Activated CD8-positive, alpha-beta T cell treated with anti-CD3 and anti-CD28 coated beads for 36 hours (primary cell): ENCODE measurements around the gene TMEM101. TPM values are rescaled to one million over a fixed set of nuclear protein-coding genes. Genes with fewer than 3 reads are reported as not detected.

Experiments used
- ATAC-seq: fragments of 200-7000 bp; cut with Tn5 transposase; one replicate; pipeline ENCODE4 v1.10.0; 2021; ENCODE audit warnings: mild to moderate bottlenecking, moderate library complexity
- CTCF ChIA-PET: fragments of 350-600 bp; sonication (Branson Sonifier 250); formaldehyde crosslinking; loops from one replicate; lab custom pipeline; 2021; ENCODE audit warnings: antibody characterized with exemption; lab: Charles Lee
- POLR2A ChIA-PET: fragments of 350-600 bp; sonication (Branson Sonifier 250); formaldehyde crosslinking; loops from one replicate; lab custom pipeline; 2021; ENCODE audit warnings: antibody characterized with exemption; lab: Charles Lee
- DNase-seq: peaks from one replicate; pipeline ENCODE4 v3.0.0-alpha.2; 2020
- H3K27ac Mint-ChIP-seq: one replicate; pipeline ENCODE4 v1.8.0; 2021; ENCODE audit warnings: mild to moderate bottlenecking, mixed read lengths
- H3K27me3 Mint-ChIP-seq: one replicate; pipeline ENCODE4 v1.8.0; 2021; ENCODE audit warnings: mixed read lengths
- H3K36me3 Mint-ChIP-seq: one replicate; pipeline ENCODE4 v1.8.0; 2021; ENCODE audit warnings: low read depth, mixed read lengths
- H3K4me1 Mint-ChIP-seq: one replicate; pipeline ENCODE4 v1.8.0; 2021; ENCODE audit warnings: low read depth, mixed read lengths
- H3K4me3 Mint-ChIP-seq: one replicate; pipeline ENCODE4 v1.8.0; 2021; ENCODE audit warnings: mild to moderate bottlenecking, moderate library complexity, mixed read lengths
- H3K9me3 Mint-ChIP-seq: one replicate; pipeline ENCODE4 v1.8.0; 2021; ENCODE audit warnings: mixed read lengths
- intact Hi-C: fragments of 100-400 bp; cut with micrococcal nuclease; formaldehyde crosslinking; loops from one replicate; pipeline ENCODE4 v1.10.0; 2022
- total RNA-seq, 2 experiments: library from RNA; stranded (reverse); gene quantifications; one replicate each; pipeline ENCODE4 v1.2.3, GENCODE V29; 2021
- TF ChIP-seq, protein P1 (sequence below): fragments of 200-600 bp; IDR thresholded peaks from one replicate; pipeline ENCODE4 v1.8.0; 2022; ENCODE audit warnings: antibody characterized with exemption, mild to moderate bottlenecking

Gene TMEM101
- total RNA-seq, 2 experiments from 2014 or later, result 26.1 to 28.5 TPM

DNA sequence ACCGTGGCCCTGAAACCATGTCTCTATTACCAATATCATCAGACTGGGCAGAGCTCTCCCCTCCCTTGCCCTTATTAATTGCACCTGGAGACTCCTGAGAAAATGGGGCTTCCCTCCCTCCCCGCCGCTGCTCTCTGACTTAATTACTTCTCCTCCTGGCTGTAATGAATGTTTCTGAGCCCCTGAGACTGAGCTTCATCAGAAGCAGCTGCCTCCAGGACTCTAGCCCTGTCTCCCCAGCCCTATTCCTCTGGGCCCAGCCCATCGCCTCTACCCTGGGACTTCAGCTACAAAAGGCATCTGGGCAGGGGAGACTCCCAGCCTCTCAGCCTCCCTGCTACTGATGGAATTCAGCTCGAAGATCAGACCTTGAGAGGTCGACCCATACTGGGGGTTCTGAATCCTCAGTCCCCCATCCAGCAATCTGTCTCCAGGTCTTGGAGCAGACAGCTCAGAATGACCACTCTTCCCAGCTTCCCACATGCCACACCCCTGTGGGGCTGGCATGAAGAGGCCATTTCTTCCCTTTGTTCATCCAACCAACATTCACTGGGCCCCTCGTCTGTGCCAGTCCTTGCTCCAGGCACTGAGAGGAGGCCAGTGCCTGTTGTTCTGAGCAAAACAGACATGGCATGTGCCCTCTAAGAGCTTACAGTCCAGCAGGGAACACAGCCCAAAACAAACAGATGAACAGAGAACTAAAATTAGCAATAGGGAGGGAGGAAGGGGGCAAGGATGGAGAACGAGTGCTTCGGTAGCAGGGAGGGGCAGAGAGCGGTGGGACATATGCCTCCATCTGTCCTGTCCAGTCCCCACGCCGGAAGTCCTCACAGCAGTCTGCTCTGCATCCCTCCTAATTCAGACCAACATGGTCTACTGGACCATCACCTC, 27.4 kb downstream of the TMEM101 start:
- Mint-ChIP-seq H3K27me3 (peaks cover 26% of the 10 kb centered on the region), H3K4me1 (no peaks in the 10 kb centered on the region), H3K36me3 (no peaks in the 10 kb centered on the region), H3K27ac (no peak overlapping the region), H3K4me3 (no peak overlapping the region), H3K9me3 (no peaks in the 10 kb centered on the region)
- DNase-seq (no peak), ATAC-seq (no peak)
- intact Hi-C loops, result no loop called here
- TF ChIP-seq, protein P1, sequence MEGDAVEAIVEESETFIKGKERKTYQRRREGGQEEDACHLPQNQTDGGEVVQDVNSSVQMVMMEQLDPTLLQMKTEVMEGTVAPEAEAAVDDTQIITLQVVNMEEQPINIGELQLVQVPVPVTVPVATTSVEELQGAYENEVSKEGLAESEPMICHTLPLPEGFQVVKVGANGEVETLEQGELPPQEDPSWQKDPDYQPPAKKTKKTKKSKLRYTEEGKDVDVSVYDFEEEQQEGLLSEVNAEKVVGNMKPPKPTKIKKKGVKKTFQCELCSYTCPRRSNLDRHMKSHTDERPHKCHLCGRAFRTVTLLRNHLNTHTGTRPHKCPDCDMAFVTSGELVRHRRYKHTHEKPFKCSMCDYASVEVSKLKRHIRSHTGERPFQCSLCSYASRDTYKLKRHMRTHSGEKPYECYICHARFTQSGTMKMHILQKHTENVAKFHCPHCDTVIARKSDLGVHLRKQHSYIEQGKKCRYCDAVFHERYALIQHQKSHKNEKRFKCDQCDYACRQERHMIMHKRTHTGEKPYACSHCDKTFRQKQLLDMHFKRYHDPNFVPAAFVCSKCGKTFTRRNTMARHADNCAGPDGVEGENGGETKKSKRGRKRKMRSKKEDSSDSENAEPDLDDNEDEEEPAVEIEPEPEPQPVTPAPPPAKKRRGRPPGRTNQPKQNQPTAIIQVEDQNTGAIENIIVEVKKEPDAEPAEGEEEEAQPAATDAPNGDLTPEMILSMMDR, result no peak
- ChIA-PET POLR2A (no interaction called here), CTCF (interaction anchor here (1.8 kb wide), 1 partner anchor 44 kb away, joined by 11 read pairs; no protein-coding TSS in a partner anchor)

DNA sequence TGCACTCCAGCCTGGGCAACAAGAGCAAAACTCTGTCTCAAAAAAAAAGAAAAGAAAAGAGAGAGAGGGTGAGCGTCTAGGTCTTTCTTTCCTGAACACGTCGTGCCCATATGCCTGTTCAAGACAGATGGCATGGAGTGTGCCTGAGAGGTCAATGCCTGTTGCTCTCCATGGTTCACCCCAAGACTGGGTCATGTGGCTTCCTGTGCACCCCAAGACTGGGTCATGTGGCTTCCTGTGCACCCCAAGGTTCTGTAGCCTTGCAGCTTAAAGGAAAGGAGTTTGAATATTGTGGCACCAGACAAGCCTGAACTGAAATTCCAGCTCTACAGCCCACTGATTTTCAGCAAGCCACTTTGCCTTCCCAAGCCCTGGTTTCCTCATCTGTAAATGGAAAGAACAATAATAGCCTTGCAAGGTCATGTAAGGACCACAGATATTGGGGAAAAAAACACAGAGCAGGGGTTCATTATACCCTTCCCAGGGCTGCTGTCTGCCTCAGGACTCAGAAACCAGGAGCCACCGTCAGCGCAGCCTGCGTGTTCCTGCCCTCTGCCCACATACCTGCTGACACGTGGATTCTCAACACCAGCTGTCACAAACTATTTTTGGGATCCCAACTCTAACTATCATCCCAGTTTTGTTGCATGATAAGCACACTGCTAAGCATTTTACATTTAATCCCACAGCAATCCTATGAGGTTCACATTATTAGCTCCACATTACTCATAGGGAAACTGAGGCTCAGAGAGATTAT, 28.4 kb downstream of the TMEM101 start:
- Mint-ChIP-seq H3K9me3 (no peaks in the 10 kb centered on the region), H3K36me3 (no peaks in the 10 kb centered on the region), H3K27ac (no peak overlapping the region), H3K4me1 (no peaks in the 10 kb centered on the region), H3K4me3 (no peak overlapping the region), H3K27me3 (peaks cover 32% of the 10 kb centered on the region)
- TF ChIP-seq, protein P1, result no peak
- DNase-seq (no peak), ATAC-seq (no peak)
- intact Hi-C loops, result no loop called here
- ChIA-PET POLR2A (interaction anchor here (1.0 kb wide), 2 partner anchors 23 to 71 kb away, joined by 3 to 4 read pairs; no protein-coding TSS in a partner anchor), CTCF (interaction anchor here (1.8 kb wide), 1 partner anchor 43 kb away, joined by 11 read pairs; no protein-coding TSS in a partner anchor)

DNA sequence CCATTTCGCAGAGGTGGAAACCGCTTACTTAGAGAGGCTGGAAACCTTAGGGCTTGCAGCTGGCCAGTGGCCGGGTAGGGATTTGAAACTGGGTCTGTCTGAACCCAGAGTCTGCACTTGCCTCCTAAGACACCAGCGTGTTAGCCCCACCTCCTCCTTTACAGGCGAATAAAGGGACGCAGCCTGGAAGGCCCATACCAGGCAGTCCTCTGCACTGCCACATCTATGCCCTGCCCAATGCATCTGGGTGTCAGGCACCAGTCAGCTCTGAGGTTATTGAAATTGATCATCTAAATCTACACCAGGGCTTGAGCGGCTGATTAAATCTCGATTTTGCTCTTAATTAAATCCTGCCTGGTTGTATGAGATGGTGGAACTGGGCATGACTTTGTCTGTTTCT, 30.2 kb downstream of the TMEM101 start:
- peaks cover 33% of the 10 kb centered on the region for H3K27me3 Mint-ChIP-seq
- CTCF ChIA-PET, result interaction anchor here (1.0 to 2.0 kb wide), 3 partner anchors 9 to 104 kb away, joined by 3 to 7 read pairs (median 3); no protein-coding TSS in a partner anchor

DNA sequence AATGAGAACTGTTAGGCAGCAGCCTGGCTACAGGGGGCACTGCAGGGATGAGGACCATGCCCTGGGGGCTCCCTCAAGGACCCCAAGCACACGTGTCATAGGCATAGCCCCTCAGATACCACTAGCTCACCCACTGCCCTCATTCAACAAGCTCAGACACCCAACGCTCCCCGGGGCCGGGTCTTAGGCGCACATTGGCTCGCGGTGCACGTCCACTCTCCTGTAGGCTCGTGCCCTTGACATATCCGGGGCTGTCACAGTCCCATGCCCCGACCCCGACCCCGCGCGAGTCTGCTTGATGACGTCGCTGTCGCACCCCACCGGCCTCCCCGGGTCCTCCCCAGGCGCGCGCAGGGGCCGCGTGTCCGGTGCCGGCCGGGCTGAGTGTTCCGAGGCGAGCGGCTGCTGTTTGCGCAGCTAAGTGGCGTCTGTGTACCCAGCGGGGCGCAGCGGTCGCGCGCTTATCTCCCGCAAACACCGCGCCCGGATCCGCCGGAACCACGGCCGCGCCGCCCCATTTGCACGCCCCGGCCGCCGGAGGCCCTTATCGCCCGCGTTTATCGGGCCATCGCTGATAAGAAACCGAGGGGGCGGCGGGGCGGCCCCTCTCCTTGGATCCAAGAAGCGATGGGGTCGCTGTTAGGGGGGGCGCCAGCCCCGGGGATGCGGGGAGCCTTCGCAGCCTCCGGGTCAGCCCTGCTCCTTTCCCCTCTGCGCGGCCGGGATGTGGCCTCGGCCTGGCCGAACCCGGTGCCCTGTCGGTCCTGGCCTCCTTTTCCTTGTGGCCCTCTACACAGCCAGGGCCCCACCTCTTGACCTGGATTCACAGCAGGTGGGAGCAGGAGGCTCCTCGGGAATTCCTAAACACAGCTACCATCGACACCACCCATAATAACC, 31.0 kb downstream of the TMEM101 start:
- no peaks in the 10 kb centered on the region for H3K36me3 Mint-ChIP-seq
- DNase-seq (peak; percentile 28), ATAC-seq (peak; percentile 34)
- intact Hi-C loops, result no loop called here
- ChIA-PET CTCF (interaction anchor here (0.6 to 2.5 kb wide), 7 partner anchors 11 to 74 kb away, joined by 3 to 14 read pairs (median 4); partner anchors contain the start of gene NAGS), POLR2A (interaction anchor here (1.7 kb wide), 1 partner anchor 10 kb away, joined by 5 read pairs; no protein-coding TSS in a partner anchor)
- H3K4me3 Mint-ChIP-seq, result peak overlapping the region; percentile 41
- TF ChIP-seq, protein P1, result no peak
- H3K27ac Mint-ChIP-seq, result no peak overlapping the region
- no peaks in the 10 kb centered on the region for H3K9me3 Mint-ChIP-seq
- no peaks in the 10 kb centered on the region for H3K4me1 Mint-ChIP-seq
- H3K27me3 Mint-ChIP-seq, result peaks cover 33% of the 10 kb centered on the region

More for the DNA sequence above, 30.2 kb downstream of the TMEM101 start:
- no peak for ATAC-seq
- H3K4me3 Mint-ChIP-seq, result no peak overlapping the region
- no peak for DNase-seq
- intact Hi-C loops, result no loop called here
- no peaks in the 10 kb centered on the region for H3K4me1 Mint-ChIP-seq
- no peaks in the 10 kb centered on the region for H3K9me3 Mint-ChIP-seq
- no peaks in the 10 kb centered on the region for H3K36me3 Mint-ChIP-seq
- no peak overlapping the region for H3K27ac Mint-ChIP-seq
- POLR2A ChIA-PET, result no interaction called here
- TF ChIP-seq, protein P1, result no peak
